H4 (cell line): ENCODE measurements around the gene EDIL3. TPM values are rescaled to one million over a fixed set of nuclear protein-coding genes. Genes with fewer than 3 reads are reported as not detected.
A peak's percentile ranks its signal among the peaks of the same experiment; 100 is the strongest.

Source experiments
- DNase-seq: peaks from one replicate; pipeline ENCODE4 v3.0.0-alpha.2; 2015; ENCODE audit warnings: low spot score
- total RNA-seq: library from RNA; depleted of rRNA; stranded (reverse); fragments of >200 nt; shearing (Covaris generic); gene quantifications from 2 replicates; pipeline ENCODE4 v1.2.3, GENCODE V29; 2014

Gene EDIL3
- total RNA-seq, 1 experiment from 2014 or later, result 227 TPM

DNA sequence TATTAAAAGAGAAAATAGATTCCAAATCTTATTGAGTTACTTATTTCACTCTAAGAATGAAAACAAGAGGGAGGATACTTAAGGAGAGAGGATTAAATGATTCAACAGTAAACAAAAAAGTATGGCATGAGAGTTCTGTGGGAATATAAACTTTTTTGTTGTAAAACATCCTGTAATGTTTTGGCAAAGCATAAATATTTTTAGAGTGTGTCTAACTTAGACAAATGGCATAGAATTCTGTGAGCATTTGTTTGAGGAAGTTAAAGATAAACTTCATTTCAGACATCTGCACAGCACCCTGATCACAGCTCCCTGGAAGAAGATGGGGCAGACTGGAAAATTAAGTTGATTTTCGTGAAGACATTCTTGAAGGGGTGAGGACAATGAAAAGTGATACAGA lies 417.3 kb downstream of the EDIL3 start:
- no peak for DNase-seq

DNA sequence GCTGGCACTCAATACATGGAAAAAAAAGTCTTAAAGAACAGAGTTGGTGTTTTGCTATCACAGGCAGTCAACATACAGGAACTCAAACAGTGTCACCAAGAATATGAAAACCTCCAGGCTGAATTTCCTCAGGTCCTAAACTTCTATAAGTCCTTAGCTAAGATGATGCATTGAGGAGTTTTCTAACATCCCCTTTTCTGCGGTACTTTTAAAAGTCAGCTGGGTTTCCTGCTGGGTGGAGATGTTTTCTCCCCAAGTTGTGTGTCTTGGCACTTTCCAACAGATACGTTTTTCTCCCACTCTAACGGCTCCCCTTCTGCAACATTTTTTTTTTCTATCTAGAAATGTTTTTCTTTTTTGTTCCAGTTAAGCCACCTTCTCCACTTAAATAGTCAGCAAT lies 419.2 kb downstream of the EDIL3 start:
- no peak for DNase-seq

DNA sequence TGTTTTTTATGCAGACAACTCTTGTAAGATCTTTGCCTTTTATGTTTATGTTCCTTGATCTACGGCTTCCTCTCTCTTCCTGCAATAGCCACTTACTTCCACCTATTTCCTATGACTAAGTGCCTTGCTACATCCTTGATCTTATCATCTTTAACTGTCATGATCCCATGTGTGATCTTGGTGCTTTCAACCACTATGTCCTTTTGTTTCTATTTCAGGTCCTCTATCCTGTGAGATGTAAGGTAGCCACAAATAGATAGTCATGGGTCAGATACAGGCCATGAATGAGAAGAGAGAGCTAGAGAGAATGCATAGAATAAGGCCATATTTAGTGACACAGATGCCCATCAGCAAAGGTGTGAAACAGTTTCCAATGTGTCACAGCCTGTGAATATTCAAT lies 420.4 kb downstream of the EDIL3 start:
- DNase-seq, result no peak

DNA sequence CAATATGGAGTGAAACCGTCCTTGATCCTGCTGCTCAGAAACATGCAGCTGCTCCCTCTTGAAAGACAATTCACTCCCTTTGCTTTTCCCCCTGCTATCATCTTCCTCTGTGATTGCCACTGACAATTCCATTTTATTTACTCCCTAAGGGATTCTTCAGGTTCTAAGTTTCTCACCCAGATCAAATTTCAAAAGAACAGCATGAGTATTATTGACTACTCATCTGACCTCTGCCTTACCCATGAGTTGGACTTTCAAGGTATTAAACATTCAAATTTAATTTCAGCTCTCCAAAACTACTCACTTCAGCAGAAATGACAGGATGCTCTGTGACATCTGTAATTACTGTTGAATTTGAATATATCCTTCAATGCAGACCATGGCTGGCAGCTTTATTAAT lies 427.5 kb downstream of the EDIL3 start:
- DNase-seq, result no peak

DNA sequence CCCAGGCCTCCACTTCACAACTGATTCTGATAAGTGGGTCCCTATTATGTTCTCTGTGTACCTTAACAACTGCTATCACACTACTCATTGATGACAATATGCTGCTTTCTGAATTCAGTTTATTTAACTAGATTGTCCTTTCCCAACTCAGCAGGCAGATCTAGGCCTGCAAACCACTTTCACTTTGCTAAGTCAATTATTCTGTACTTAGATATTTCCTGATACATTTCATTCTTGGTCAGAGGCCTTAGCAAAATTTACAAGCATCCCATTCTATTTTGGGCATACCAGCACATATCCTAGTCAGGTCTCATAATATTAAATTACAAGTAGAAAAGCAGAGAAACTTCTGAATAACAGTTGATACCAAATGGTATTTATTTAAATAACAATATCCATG lies 428.3 kb downstream of the EDIL3 start:
- no peak for DNase-seq

DNA sequence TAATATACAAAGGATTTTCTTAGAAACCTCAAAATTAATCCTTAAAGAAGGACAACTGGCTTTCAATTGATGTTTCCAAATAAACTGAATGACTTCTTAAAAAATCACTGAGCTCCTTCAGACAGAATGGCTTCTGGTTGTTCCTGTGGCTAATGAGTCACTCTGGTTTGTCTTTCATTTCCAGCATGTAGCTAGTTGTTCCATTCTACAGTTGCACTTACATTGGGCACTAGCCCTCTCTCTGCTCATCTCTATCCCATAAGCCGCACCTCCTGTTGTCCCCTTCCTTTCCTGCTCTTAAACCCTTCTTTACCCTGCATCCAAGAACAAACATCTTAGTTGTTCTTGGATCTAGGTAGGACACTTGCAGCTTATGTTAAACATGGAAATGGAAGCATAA lies 428.8 kb downstream of the EDIL3 start:
- DNase-seq, result peak; percentile 61

DNA sequence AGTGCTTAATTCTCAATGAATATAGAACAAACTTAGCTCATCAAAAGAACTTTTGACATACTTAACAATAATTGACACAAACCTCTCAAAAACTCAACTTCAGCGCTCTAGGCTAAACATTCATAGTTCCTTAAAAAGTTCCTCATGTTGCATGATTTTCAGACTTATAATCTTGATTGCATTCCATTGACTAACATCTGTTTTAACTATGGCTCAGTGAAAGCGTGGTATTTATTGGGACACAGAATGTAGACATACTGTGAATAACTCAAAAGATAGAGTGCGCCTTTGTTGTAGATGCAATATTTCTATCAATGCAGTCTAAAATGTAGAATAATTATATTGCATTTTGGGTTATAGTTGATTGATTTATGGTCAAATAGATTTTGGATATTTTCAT lies 436.9 kb downstream of the EDIL3 start:
- DNase-seq, result no peak

DNA sequence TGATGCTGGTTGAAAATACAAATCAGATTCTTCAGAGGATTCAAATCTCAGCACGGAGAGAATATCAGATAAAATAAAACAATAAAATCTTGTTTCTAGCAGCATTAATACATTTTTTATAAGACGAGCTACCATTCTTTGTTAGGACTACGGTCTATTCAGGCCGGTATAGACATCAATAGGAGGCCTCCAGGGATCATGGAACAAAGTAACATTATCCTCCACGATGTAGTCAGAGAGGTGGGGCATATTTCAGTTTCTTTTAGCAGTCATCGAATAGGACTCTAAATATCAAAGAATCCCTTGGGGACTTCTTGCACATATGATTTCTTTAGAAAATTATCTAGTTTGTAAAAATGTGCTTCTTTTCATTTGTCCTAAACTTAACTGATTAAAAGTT lies 438.2 kb downstream of the EDIL3 start:
- no peak for DNase-seq

DNA sequence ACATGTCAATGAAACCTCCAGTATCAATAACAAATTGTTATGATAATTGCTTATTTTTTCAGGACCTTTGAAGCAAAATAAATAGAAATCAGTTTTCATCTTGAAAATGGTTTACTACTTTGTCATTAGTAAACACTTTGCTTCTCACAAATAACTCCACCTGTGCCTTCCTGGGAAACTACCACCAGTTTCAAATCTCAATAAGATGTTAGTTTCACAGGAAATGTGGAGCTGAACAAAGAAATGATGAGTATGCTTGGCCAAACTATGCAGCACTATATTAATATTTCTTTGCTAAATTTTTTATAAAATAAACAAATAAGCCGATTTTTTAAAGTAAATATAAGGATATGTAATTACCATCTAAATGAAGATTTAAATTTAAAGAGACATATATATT lies 442.5 kb downstream of the EDIL3 start:
- DNase-seq, result no peak

DNA sequence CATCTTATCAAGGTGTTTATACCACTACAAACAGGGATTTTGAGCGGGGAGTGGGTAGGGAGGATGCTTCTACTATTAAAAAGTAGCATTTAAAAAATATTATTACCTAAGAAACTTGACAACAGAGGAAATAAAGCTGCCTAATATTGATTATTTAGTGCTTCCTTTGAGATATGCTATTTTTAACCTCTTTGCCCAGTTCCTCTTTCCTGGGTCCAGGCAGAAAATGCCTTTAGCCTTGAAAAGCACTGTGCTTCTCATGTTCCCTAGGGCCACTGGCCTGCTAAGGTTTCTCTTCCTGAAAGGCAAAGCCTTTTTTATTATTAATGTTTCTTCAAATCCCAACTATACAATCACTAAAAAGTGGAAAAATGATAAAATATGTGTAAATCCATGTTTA lies 446.8 kb downstream of the EDIL3 start:
- DNase-seq, result no peak

DNA sequence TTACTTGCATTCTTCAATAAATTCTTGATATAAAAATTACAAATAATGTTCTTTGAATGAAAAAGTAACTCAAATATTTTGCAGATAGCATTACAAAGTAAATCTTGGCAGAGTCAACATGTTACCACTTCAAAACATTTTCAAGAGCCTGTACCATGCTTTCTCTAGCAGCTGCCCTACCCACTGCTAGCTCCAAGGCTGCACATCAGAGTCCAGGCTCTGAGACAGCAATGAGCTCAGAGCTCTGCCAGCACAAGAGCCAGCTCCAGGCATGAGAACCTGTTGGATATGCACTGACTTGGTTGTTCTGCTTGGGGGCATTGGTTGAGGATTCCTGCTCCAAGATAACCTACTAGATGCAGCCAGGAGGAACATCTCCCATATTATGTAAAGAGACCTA lies 452.7 kb downstream of the EDIL3 start:
- DNase-seq, result no peak

DNA sequence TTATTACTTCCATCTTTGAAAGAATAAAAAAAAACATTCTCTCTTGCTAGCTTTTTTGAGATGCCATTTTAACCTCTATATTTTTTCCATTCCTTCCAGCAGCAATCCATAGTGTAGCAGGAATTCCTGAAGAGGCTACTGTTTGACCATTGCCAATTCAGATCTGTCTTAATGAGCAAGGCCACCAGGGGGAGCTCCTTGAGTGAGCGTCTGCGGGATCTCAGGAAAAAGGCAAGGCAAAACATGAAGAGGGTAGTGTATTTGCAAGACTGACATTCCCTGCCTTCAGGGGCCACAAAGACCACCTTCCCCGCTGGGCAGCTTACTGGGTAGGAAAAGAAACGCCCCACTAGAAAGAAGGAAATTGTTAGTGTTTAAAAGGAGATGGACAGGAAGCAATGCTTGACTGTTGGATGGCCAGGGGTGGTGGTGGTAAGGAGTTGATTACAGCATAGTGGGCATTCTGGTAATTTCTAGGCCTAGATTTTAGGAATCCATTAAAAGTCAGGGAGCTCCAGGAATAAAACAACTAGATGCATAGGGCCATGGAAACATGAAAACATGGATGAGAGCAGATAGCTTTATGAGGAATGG lies 457.4 kb downstream of the EDIL3 start:
- peak; percentile 53 for DNase-seq

DNA sequence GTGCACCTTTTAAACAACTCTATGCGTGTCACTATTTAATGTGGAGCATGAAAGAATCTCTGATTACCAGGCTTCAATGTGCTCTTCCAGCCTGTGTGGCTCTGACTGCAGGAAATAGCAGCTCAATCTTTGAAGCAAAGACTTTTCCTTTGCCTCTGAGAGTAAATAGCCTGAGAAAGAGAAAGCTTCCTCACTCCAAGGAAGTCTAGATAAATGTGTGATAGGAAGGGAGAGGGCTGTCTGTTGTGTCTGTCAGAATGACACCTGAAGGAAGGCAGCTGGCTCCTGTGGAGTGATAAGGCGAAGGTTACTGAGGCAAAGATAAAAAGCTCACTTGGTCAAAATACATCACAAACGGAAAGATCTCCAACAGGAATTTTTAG lies 458.7 kb downstream of the EDIL3 start:
- no peak for DNase-seq

DNA sequence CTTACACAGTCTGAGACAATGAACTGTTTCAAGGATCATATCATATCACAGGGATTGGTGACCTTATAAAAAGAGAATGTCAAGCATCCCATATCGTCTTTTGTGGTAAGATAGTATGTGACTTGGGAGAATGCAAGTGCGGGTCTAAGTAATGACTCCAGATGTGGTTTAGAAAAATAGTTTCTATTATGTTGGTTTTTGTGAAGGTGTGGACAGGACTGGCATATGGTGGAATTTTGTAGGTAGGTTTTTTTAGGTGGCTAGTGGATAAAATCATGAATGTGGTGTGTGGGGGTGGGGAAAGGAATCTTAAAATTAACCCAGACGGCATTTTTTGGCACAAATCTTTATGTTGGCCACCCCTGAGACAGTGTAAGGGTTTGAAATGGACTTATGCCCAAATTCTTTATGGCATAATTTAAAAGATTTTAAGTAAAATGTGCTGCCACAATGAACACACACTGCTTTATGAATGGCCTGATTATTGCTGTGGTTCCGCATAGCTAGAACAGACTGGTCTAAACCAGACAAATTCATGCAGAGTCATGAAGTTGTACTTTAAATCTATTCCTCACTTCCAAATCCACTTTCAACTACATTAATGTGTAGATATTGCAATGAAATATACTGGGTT lies 459.2 kb downstream of the EDIL3 start:
- DNase-seq, result peak; percentile 75

DNA sequence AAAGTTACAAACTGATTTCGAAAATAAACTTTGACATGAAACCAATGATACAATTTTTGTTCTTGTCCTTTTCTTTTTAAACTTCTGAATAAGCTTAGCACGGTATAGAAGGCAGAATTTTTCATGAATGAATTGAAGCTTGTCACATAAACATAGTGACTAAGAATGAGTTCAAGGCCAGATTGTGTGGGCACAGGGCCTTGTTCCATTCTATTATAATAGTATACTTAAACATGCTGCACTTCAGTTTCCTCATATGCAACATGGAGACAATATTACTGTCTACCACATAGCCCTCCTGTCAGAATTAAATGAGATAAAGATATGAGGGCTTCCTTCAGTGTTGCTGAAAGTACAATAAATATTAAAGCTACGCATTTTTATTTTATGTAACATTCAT lies 459.8 kb downstream of the EDIL3 start:
- peak; percentile 42 for DNase-seq

DNA sequence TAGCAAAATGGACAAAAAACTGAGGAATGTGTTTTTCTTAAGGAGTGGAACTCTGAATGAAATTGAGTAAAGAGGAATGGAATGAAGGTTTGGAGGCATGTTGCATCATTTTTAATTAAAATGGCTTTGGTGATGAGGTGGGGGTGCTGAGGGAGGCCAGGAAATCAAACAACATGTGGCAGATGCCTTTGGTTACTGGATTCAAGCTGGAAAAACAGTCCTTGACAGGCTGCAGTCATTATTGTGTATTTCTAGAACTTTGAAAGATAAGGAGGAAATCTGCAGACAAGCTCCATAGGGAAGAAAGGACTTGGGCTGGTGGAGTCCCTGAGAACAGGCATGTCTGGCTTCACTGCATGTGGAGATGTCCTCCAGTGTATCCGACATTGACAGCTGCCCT lies 460.5 kb downstream of the EDIL3 start:
- DNase-seq, result peak; percentile 21

DNA sequence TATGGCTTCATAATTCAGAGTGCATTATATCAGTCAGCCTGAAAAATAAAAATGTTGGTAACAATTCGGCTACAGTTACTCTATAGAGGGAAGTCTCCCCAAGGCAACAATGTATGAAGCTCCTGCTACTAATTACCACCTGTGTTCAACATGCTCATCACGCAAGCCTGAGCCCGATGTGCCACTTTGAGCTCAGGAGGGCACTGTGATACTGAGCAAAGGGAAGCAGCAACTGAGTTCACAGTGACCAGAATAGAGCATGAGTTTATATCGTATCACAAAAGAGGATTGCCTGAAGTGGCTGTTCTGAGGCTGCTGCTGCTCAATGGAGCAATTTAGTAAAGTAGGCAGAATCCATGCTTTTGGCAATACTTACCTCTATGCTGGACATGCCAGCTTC lies 462.0 kb downstream of the EDIL3 start:
- DNase-seq, result no peak

DNA sequence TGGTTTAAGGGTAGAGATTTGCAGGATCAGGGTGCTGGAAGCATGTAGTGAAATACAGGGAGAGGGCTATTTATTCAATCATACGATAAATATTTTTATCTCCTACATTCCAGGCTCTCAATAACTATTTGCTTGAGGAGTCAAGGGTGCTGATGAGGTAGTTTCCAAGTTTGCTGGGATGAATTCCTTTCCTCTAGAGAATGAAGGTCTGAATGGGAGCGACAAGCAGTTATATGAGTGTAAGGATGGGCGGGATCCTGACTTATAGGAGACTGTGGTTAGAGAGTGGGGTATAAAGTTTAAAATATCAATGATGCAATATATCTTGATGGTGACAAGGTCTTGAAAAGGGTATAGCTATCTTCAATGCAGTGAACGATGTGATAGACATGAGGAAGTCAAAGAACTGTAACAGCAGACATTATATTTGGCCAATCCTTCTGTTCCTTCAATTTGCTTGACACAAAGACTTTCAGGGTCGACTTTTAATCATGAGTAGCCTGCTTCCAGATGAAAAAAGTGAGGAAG lies 462.9 kb downstream of the EDIL3 start:
- DNase-seq, result no peak

DNA sequence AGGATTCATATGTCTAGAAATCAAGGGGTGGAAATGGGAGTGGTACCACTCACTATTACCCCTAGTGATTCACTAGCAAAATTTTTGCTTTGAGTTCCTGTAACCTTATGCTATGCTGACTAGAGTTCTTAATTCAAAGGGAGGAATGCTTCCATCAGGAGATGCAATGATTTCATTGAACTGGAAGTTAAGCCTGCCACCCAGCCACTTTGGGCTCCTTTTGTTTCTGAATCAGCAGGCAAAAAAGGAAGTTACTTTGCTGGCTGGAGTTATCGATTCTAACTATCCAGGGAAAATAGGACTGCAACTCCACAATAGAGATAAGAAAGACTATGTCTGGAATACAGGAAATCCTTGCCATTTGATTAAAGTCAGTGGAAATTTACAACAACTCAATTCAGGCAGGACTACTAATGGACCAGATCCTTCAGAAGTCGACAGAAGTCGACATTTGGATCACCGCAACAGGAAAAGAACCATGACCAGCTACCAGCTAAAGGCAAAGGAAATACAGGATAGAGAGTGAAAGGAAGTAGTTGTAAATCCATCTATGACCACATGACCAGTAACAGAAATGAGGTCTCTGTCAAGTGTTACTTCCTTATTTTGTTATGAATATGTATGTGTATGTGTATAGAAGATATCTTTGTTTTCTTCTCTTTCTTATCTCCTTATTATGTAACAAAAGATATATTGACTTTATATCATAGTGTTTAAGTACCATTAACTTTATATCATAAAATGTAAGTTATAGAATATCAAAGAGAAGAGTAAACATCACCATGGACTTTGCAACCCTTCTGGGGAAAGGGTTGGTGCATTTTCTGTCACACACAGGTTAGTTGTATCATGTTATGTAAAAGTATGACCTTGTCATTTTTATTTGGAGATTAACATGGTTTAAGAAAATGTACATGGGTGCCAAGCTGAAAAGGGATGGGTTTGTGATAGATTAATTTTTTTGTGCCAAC lies 465.3 kb downstream of the EDIL3 start:
- DNase-seq, result no peak

DNA sequence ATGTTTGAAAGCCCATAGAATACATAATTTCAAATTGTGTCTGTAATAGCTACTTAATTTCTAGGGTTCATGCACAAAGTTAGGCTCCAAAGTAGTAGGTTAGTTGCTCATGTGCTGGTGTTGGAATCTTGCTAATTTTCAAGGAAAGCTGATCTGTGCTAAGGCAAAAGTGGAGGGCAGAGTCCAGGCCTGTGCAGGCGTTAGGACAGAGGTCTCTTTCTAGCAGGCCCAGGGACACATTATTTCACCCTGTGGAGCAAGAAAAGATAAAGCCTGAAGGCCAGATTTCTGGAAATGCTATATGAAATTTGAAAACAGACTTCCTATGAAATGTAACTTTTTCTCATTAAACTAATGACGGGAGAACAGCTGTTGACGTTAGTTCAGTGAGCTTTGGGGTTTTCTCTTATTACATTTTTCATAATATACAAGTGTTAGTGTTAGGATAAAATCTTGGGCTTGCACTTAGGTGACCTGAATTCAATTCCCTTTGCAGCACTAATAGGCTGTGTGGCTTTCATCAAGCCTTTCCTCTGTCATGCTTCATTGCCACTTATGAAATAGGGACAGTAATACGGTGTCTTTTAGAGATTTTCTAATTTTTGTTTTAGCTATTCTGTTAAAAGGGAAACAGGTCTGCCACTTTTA lies 467.3 kb downstream of the EDIL3 start:
- no peak for DNase-seq

DNA sequence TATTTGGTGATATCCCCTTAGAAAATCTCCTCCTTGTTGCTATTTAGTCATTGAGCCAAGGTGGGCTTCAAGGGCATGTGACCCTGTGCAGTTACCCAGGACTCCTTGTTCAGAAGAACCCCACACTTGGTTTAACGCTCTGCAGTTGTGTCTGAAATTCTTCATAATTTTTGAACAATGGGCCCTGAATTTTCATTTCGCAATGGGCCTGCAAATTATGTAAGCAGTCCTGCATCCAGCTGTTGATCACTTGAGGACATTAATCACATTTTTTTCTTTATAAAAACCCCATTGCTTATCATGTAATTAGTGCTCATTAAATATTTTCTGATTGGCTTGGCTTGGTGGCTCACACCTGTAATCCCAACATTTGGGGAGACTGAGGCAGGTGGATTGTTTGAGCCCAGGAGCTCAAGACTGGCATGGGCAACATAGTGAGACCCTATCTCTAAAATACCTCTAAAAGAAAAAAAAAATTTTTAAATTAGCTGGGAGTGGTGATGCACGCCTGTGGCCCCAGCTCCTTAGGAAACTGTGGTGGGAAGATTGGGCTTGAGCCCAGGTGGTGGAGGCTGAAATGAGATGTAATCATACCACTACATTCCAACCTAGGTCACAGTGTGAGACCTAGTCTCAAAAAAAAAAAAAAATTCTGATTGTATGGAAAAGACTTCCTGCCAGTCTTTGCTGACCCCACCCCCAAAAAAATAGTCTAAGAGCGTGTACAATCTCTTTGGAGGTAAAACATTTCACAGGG lies 469.8 kb downstream of the EDIL3 start:
- peak; percentile 51 for DNase-seq
